Measurements from ENCODE around the gene XRN2. TPM values are rescaled to one million over a fixed set of nuclear protein-coding genes. Genes with fewer than 3 reads are reported as not detected.

Gene XRN2
- total and polyA plus RNA-seq, 12 donors: 9.5 to 39.8 (median 31.7) TPM

- H3K9me3 ChIP-seq: peaks cover 0 to 10% (median 0%) of the 10 kb centered on the region in 11 donors
- no peak for TF ChIP-seq CTCF (IDR thresholded peaks at IDR 0.05)
- H3K4me3 ChIP-seq: no peak overlapping the region
- ATAC-seq (no peak), DNase-seq (no peak)
- intact Hi-C loops (cut with DNase I): no loop called here
- WGBS, 2 donors: 89 to 90% methylated on average over 8 of the region's 8 CpGs
- no peaks in the 10 kb centered on the region for H3K4me1 ChIP-seq
- H3K36me3 ChIP-seq: no peaks in the 10 kb centered on the region
- H3K27me3 ChIP-seq: peaks cover 0 to 20% (median 4%) of the 10 kb centered on the region in 7 donors
- no peak overlapping the region for H3K27ac ChIP-seq
These were observed 32.3 kb upstream of the XRN2 start for GRCh38 chr20:21270806-21271205.

DNA sequence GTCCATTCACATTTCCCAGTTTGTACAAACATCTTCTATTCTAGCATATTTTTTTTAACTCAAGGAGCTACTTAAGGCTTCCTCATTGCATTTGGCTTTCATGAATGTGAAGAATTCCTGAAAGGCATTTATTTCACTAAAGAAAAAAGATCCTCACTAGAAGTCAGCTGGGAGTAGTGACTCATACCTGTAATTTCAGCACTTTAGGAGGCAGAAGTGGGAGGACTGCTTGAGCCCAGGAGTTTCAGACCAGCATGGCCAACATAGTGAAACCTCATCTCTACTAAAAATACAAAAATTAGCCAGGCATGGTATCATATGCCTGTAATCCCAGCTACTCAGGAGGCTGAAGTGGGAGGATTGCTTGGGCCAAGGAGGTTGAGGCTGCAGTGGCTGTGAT is 30.9 kb upstream of the XRN2 start:
- Histone ChIP-seq H3K27me3 (peaks cover 0 to 27% (median 9%) of the 10 kb centered on the region in 7 donors), H3K36me3 (no peaks in the 10 kb centered on the region), H3K4me1 (no peaks in the 10 kb centered on the region), H3K4me3 (no peak overlapping the region), H3K9me3 (peaks cover 0 to 4% (median 0%) of the 10 kb centered on the region in 11 donors), H3K27ac (no peak overlapping the region)
- no peak for DNase-seq
- intact Hi-C loops (cut with DNase I): no loop called here
- ATAC-seq: no peak
- TF ChIP-seq CTCF (IDR thresholded peaks at IDR 0.05): no peak

DNA sequence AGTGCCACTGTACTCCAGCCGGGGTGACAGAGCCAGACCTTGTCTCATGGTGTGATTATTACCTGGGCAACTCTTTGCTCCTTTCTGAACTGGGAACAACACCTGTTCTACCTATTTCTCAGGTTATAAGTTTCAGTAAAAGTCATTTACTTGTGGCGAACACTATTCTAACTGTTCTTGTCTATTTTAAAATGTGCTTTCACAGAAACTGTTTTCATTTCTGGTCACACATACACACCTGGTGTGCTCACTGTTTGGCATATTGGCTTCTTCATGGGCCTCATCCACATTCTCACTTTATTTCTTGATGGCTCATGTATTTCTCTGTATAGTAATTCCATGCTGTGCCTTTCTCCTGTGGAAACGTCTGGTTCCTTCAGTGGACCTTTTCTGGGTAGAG is 30.5 kb upstream of the XRN2 start:
- 81 to 83% methylated on average over 3 of the region's 3 CpGs for WGBS, 2 donors
- TF ChIP-seq CTCF (IDR thresholded peaks at IDR 0.05): no peak
- no peak for ATAC-seq
- H3K4me3 ChIP-seq: no peak overlapping the region
- DNase-seq: no peak
- no peaks in the 10 kb centered on the region for H3K4me1 ChIP-seq
- H3K9me3 ChIP-seq: peaks cover 0 to 3% (median 0%) of the 10 kb centered on the region in 11 donors
- no peaks in the 10 kb centered on the region for H3K36me3 ChIP-seq
- intact Hi-C loops (cut with DNase I): no loop called here
- no peak overlapping the region for H3K27ac ChIP-seq
- peaks cover 0 to 27% (median 9%) of the 10 kb centered on the region in 7 donors for H3K27me3 ChIP-seq

GRCh38 chr20:21273755-21274386 is 29.3 kb upstream of the XRN2 start:
- DNase-seq (no peak), ATAC-seq (no peak)
- TF ChIP-seq CTCF (IDR thresholded peaks at IDR 0.05): no peak
- Histone ChIP-seq H3K9me3 (peaks cover 0 to 3% (median 0%) of the 10 kb centered on the region in 11 donors), H3K36me3 (no peaks in the 10 kb centered on the region), H3K4me3 (no peak overlapping the region), H3K4me1 (no peaks in the 10 kb centered on the region), H3K27me3 (peaks cover 0 to 31% (median 9%) of the 10 kb centered on the region in 7 donors), H3K27ac (no peak overlapping the region)
- intact Hi-C loops (cut with DNase I): no loop called here
- 85 to 88% methylated on average over 8 of the region's 8 CpGs for WGBS, 2 donors

All from heart right ventricle (tissue), 16 donors.